ENCODE measurements around the gene INPP5A.

GRCh38 chr10:132742167-132742836 is 204.7 kb downstream of the INPP5A start:
- TF ChIP-seq, protein P1, sequence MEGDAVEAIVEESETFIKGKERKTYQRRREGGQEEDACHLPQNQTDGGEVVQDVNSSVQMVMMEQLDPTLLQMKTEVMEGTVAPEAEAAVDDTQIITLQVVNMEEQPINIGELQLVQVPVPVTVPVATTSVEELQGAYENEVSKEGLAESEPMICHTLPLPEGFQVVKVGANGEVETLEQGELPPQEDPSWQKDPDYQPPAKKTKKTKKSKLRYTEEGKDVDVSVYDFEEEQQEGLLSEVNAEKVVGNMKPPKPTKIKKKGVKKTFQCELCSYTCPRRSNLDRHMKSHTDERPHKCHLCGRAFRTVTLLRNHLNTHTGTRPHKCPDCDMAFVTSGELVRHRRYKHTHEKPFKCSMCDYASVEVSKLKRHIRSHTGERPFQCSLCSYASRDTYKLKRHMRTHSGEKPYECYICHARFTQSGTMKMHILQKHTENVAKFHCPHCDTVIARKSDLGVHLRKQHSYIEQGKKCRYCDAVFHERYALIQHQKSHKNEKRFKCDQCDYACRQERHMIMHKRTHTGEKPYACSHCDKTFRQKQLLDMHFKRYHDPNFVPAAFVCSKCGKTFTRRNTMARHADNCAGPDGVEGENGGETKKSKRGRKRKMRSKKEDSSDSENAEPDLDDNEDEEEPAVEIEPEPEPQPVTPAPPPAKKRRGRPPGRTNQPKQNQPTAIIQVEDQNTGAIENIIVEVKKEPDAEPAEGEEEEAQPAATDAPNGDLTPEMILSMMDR (IDR thresholded peaks at IDR 0.05) = no peak
- no peak for TF ChIP-seq POLR2AphosphoS5 (IDR thresholded peaks at IDR 0.05)
